ENCODE results near the gene RETN. TPM values are rescaled to one million over a fixed set of nuclear protein-coding genes. Genes with fewer than 3 reads are reported as not detected.

RETN gene
- total RNA-seq, 3 donors from 2014 or later, result not detected

DNA sequence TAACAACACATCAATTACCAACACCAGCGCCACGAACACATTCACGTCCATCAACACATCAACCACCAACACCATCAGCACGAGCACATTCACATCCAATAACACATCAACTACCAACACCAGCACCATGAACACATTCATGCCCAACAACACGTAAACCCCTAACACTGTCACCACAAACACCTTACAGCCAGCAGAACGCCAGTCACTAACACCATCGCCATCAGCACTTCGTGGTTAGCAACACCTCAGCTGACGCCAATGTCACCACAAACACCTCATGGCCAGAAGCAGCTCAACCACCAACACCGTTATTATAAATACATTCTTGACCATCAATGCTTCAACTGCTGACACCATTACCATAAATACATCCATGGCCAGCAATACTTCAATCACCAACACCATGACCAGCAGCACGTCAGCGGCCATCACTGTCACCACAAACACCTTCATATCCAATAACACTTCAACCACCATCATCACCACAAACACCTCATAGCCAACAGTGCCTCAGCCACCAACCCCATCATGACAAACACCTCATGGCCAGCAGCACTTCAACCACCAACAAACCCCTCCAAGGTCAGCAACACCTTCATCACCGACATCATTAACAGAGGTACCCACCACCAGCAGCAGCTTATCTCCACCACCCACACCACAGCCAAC, 23.7 kb downstream of the RETN start:
- no peak for DNase-seq (ENCODE audit: low spot score in 2 of 2)
- Histone ChIP-seq H3K36me3 (no peaks in the 10 kb centered on the region), H3K27ac (no peak overlapping the region), H3K9me3 (no peaks in the 10 kb centered on the region), H3K4me3 (no peak overlapping the region), H3K27me3 (peaks cover 0 to 29% of the 10 kb centered on the region in 2 donors), H3K4me1 (no peaks in the 10 kb centered on the region)
- no peak for TF ChIP-seq POLR2A (IDR thresholded peaks at IDR 0.05)
- no peak for TF ChIP-seq POLR2AphosphoS5 (IDR thresholded peaks at IDR 0.05)
- TF ChIP-seq, protein P1, sequence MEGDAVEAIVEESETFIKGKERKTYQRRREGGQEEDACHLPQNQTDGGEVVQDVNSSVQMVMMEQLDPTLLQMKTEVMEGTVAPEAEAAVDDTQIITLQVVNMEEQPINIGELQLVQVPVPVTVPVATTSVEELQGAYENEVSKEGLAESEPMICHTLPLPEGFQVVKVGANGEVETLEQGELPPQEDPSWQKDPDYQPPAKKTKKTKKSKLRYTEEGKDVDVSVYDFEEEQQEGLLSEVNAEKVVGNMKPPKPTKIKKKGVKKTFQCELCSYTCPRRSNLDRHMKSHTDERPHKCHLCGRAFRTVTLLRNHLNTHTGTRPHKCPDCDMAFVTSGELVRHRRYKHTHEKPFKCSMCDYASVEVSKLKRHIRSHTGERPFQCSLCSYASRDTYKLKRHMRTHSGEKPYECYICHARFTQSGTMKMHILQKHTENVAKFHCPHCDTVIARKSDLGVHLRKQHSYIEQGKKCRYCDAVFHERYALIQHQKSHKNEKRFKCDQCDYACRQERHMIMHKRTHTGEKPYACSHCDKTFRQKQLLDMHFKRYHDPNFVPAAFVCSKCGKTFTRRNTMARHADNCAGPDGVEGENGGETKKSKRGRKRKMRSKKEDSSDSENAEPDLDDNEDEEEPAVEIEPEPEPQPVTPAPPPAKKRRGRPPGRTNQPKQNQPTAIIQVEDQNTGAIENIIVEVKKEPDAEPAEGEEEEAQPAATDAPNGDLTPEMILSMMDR (IDR thresholded peaks at IDR 0.05), result no peak
- intact Hi-C loops (cut with DNase I; ENCODE audit: low total_unique reads), result no loop called here

DNA sequence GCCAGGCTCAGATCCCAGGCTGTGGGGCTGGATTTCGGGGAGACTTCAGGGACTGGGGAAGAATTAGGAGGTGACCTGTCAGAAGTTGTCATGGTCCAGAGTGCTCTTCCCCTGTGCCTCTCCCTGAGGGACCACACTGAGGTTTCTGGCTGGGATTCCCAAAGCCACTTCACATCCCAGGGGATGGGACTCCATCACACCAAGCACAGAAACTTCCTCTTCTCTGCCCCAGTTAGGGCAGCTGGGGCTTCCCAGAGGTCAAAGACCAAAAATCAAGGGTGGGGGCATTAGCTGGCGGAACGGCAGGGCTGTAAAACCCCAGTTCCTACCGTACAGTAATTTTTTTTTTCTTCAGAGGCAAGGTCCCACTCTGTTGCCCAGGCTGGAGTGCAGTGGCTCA, 25.6 kb downstream of the RETN start:
- intact Hi-C loops (cut with DNase I; ENCODE audit: low total_unique reads), result no loop called here
- H3K4me3 ChIP-seq, result no peak overlapping the region
- no peaks in the 10 kb centered on the region for H3K4me1 ChIP-seq
- H3K27me3 ChIP-seq, result peaks cover 0 to 42% of the 10 kb centered on the region in 2 donors
- H3K36me3 ChIP-seq, result no peaks in the 10 kb centered on the region
- H3K27ac ChIP-seq, result no peak overlapping the region
- TF ChIP-seq, protein P1 (IDR thresholded peaks at IDR 0.05), result no peak
- no peak for TF ChIP-seq POLR2A (IDR thresholded peaks at IDR 0.05)
- TF ChIP-seq POLR2AphosphoS5 (IDR thresholded peaks at IDR 0.05), result no peak
- no peaks in the 10 kb centered on the region for H3K9me3 ChIP-seq
- no peak for DNase-seq (ENCODE audit: low spot score in 2 of 2)

DNA sequence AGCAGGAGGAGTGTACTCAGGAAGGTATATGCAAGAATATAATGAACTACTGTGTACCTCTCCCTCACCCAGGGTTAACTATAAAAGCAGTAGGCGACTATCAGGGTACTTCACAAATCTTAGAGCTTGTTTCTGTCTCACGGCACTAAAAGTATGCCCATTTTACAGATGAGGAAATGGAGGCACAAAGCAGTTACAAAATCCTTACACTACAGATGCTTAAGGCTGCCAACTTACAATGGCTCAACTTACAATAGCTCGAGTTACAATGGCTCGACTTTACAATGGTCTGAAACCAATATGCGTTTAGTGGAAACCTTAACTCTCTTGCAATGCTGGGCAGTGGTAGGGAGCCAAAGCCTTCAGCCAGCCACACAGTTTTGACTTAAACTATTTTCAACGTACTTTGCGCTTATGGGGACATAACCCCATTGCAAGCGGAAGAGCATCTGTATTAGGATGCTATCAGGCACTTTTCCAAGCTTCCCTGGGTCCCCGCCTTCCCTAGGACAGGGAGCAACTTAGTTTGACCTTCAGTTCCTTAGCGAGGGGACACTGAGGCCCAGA, 29.0 kb downstream of the RETN start:
- DNase-seq (ENCODE audit: low spot score in 2 of 2), result no peak
- H3K4me3 ChIP-seq, result no peak overlapping the region
- TF ChIP-seq POLR2AphosphoS5 (IDR thresholded peaks at IDR 0.05) (no peak), POLR2A (IDR thresholded peaks at IDR 0.05) (no peak)
- TF ChIP-seq, protein P1 (IDR thresholded peaks at IDR 0.05), result no peak
- H3K4me1 ChIP-seq, result no peaks in the 10 kb centered on the region
- no peak overlapping the region for H3K27ac ChIP-seq
- no peaks in the 10 kb centered on the region for H3K9me3 ChIP-seq
- intact Hi-C loops (cut with DNase I; ENCODE audit: low total_unique reads), result no loop called here
- H3K36me3 ChIP-seq, result no peaks in the 10 kb centered on the region
- peaks cover 0 to 51% of the 10 kb centered on the region in 2 donors for H3K27me3 ChIP-seq

DNA sequence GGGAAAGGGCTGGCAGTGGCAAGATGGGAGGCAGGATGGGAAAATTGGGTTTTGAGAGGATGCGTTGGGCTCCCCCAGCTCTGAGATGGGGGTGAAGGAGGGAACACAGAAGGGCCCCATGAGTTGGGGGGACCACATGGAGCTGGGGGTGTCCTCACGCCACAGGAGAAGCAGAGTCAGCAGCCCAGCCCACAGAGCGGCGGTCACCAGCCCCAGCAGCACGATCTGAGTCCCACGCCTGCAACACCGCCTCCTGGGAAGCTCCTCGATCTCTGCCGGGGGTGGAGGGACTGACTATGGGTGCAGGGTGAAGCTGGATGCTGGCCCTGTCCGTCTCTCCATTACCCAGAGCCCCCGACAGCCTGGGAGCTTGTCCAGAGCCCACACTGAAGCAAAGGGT, 29.7 kb downstream of the RETN start:
- intact Hi-C loops (cut with DNase I; ENCODE audit: low total_unique reads), result no loop called here
- TF ChIP-seq, protein P1 (IDR thresholded peaks at IDR 0.05), result no peak
- TF ChIP-seq POLR2AphosphoS5 (IDR thresholded peaks at IDR 0.05) (no peak), POLR2A (IDR thresholded peaks at IDR 0.05) (no peak)
- DNase-seq (ENCODE audit: low spot score in 2 of 2), result no peak
- Histone ChIP-seq H3K27ac (no peak overlapping the region), H3K36me3 (no peaks in the 10 kb centered on the region), H3K4me3 (no peak overlapping the region), H3K4me1 (no peaks in the 10 kb centered on the region), H3K27me3 (peaks cover 0 to 51% of the 10 kb centered on the region in 2 donors), H3K9me3 (no peaks in the 10 kb centered on the region)

DNA sequence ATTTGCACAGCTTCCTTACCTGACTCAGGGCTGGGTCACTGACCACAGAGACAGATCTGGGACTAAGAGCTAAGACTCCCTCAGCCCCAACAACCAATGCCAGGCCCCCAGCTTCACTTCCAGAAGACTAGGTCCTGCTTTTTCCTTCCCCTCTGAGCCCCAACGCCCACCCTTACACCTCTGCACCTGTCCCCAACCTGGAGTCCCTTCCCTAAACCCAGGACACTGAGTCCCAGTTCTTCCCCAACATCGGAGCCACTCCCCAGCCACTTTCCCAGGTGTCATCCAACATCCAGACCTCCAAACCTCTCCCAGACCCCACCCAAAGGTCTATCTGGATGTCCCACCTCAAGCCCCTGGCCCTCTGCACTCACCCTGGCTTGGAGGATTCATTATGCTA, 30.2 kb downstream of the RETN start:
- TF ChIP-seq POLR2AphosphoS5 (IDR thresholded peaks at IDR 0.05), result no peak
- TF ChIP-seq, protein P1 (IDR thresholded peaks at IDR 0.05), result no peak
- no peak for TF ChIP-seq POLR2A (IDR thresholded peaks at IDR 0.05)
- Histone ChIP-seq H3K4me1 (no peaks in the 10 kb centered on the region), H3K4me3 (no peak overlapping the region), H3K27ac (no peak overlapping the region), H3K36me3 (no peaks in the 10 kb centered on the region), H3K27me3 (peaks cover 0 to 51% of the 10 kb centered on the region in 2 donors), H3K9me3 (no peaks in the 10 kb centered on the region)
- DNase-seq (ENCODE audit: low spot score in 2 of 2), result no peak
- intact Hi-C loops (cut with DNase I; ENCODE audit: low total_unique reads), result no loop called here

All from breast epithelium (tissue), 4 donors.